Endothelial cell of umbilical vein (primary cell): ENCODE measurements around the gene COLGALT1. TPM values are rescaled to one million over a fixed set of nuclear protein-coding genes. Genes with fewer than 3 reads are reported as not detected.
"Not testable (repeated sequence)": the region's sequence is repeated elsewhere in the genome, so short reads cannot be mapped to it uniquely, and the experiment has no call there.

ENCODE experiments used
- BruUV-seq: library from RNA; stranded (reverse); fragments of 400-500 nt; replicated peaks from 2 replicates; lab custom pipeline; 2021; lab: Mats Ljungman, UMichigan
- CTCF ChIA-PET: fragments of 300-600, 350-600 bp; sonication (Branson Sonifier 250); formaldehyde crosslinking; loops from one replicate; lab custom pipeline; 2021; ENCODE audit warnings: antibody characterized with exemption, inconsistent platforms; lab: Charles Lee
- POLR2A ChIA-PET: fragments of 300-600, 350-600 bp; sonication (Branson Sonifier 250); formaldehyde crosslinking; loops from one replicate; lab custom pipeline; 2021; ENCODE audit warnings: antibody characterized with exemption, inconsistent platforms; lab: Charles Lee
- DNase-seq: peaks from one replicate; pipeline ENCODE4 v3.0.0-alpha.2; 2011; ENCODE audit warnings: low read depth, low spot score
- FAIRE-seq: peaks from 2 replicates; lab custom pipeline; 2011; peaks lifted over from hg19 to GRCh38; lab: Jason Lieb, UNC
- H2AFZ ChIP-seq: 2 replicates; pipeline ENCODE4 v1.6.0; 2012; ENCODE audit warnings: low read depth, low read length, control low read depth, inconsistent platforms
- H3K27ac ChIP-seq: 2 replicates; pipeline ENCODE4 v1.5.1; 2011; ENCODE audit warnings: low read depth, mild to moderate bottlenecking, control low read depth, low read length, moderate library complexity; ENCODE audit not compliant: insufficient read depth
- H3K27me3 ChIP-seq, 2 experiments: 2 replicates each; pipeline versions ENCODE4 v1.6.0 to v1.6.1; 2011; ENCODE audit warnings: low read length in 2 of 2, mixed read lengths in 1 of 2; ENCODE audit not compliant: control insufficient read depth in 2 of 2, insufficient read depth in 2 of 2
- H3K36me3 ChIP-seq, 2 experiments: 2 replicates in 1 of 2; 3 replicates in 1 of 2; pipeline ENCODE4 v1.5.1; 2011; ENCODE audit warnings: low read length in 2 of 2, mild to moderate bottlenecking in 1 of 2, moderate library complexity in 1 of 2; ENCODE audit not compliant: control insufficient read depth in 2 of 2, insufficient read depth in 2 of 2; ENCODE audit errors: extremely low read depth in 1 of 2
- H3K4me1 ChIP-seq: 3 replicates; pipeline ENCODE4 v1.5.1; 2011; ENCODE audit warnings: mild to moderate bottlenecking, low read length; ENCODE audit not compliant: control insufficient read depth, insufficient read depth; ENCODE audit errors: extremely low read depth
- H3K4me2 ChIP-seq: 2 replicates; pipeline ENCODE4 v1.6.1; 2011; ENCODE audit warnings: low read length, control low read depth, mixed read lengths; ENCODE audit not compliant: insufficient read depth
- H3K4me3 ChIP-seq, 3 experiments: fragments of 200-600 bp in 1 of 3; sonication (generic), shearing (Covaris generic) in 1 of 3; replicated peaks in 1 of 3; 2 replicates each; pipeline ENCODE4 v1.5.1; 2011 to 2016; ENCODE audit warnings: control low read depth in 3 of 3, low read length in 3 of 3, mild to moderate bottlenecking in 2 of 3, inconsistent platforms in 1 of 3, low read depth in 1 of 3, moderate library complexity in 1 of 3; ENCODE audit not compliant: insufficient read depth in 1 of 3
- H3K79me2 ChIP-seq: 2 replicates; pipeline ENCODE4 v1.6.0; 2012; ENCODE audit warnings: low read length, inconsistent platforms; ENCODE audit not compliant: control insufficient read depth, insufficient read depth
- H3K9ac ChIP-seq: replicated peaks from 2 replicates; pipeline ENCODE3; 2011; ENCODE audit warnings: low read length, control low read depth; ENCODE audit not compliant: insufficient read depth; ENCODE audit errors: extremely low read depth
- H3K9me1 ChIP-seq: replicated peaks from 3 replicates; pipeline ENCODE4 v1.6.0; 2011; ENCODE audit warnings: mild to moderate bottlenecking, low read length; ENCODE audit not compliant: control insufficient read depth, insufficient read depth; ENCODE audit errors: extremely low read depth
- H3K9me3 ChIP-seq: replicated peaks from 2 replicates; pipeline ENCODE4 v1.5.1; 2012; ENCODE audit warnings: low read length, inconsistent platforms; ENCODE audit not compliant: control insufficient read depth, insufficient read depth
- H4K20me1 ChIP-seq: replicated peaks from 2 replicates; pipeline ENCODE3; 2011; ENCODE audit warnings: mild to moderate bottlenecking, low read length; ENCODE audit not compliant: control insufficient read depth, insufficient read depth; ENCODE audit errors: extremely low read depth
- CTCF ChIP-seq, 2 donors: IDR thresholded peaks; 1 replicate in 1 of 2; 2 replicates in 1 of 2; pipeline ENCODE4 v1.5.1; 2011; ENCODE audit warnings: low read length in 2 of 2, mild to moderate bottlenecking in 2 of 2, moderate library complexity in 2 of 2, control low read depth in 1 of 2, inconsistent platforms in 1 of 2, low read depth in 1 of 2; ENCODE audit not compliant: insufficient read depth in 1 of 2; ENCODE audit errors: extremely low read depth in 1 of 2
- EZH2 ChIP-seq: IDR thresholded peaks from 2 replicates; pipeline ENCODE4 v1.6.1; 2012; ENCODE audit warnings: borderline replicate concordance, low read depth, mild to moderate bottlenecking, moderate library complexity, low read length, inconsistent platforms; ENCODE audit not compliant: severe bottlenecking
- FOS ChIP-seq: IDR thresholded peaks from 2 replicates; pipeline ENCODE4 v1.6.1; 2011; ENCODE audit warnings: mild to moderate bottlenecking, low read length, moderate library complexity, borderline replicate concordance; ENCODE audit not compliant: insufficient read depth
- GATA2 ChIP-seq: IDR thresholded peaks from 2 replicates; pipeline ENCODE4 v1.7.0; 2011; ENCODE audit warnings: low read depth, mild to moderate bottlenecking, moderate library complexity, mixed read lengths, low read length; ENCODE audit not compliant: insufficient read length, insufficient read depth
- JUN ChIP-seq: IDR thresholded peaks from 2 replicates; pipeline ENCODE4 v1.6.1; 2011; ENCODE audit warnings: borderline replicate concordance, low read depth; ENCODE audit not compliant: insufficient read length, insufficient read depth
- MYC ChIP-seq: IDR thresholded peaks from one replicate; pipeline ENCODE4 v1.6.1; 2011; ENCODE audit warnings: mild to moderate bottlenecking, low read depth, low read length
- POLR2A ChIP-seq: IDR thresholded peaks from 2 replicates; pipeline ENCODE4 v1.6.1; 2012; ENCODE audit warnings: low read depth, mild to moderate bottlenecking, control low read depth, low read length
- POLR2AphosphoS5 ChIP-seq: IDR thresholded peaks from 2 replicates; pipeline ENCODE4 v1.6.1; 2012; ENCODE audit warnings: low read depth, mild to moderate bottlenecking, control low read depth, low read length, moderate library complexity; ENCODE audit not compliant: insufficient read depth
- dilution Hi-C: fragments of 300-500 bp; cut with MboI; formaldehyde crosslinking; loops from one replicate; pipeline ENCODE4 v1.15.0; 2019; ENCODE audit warnings: low sequenced_read_pairs; ENCODE audit not compliant: extremely low pct_ligation_motif_present
- intact Hi-C: fragments of 100-400 bp; cut with micrococcal nuclease; formaldehyde crosslinking; loops from one replicate; pipeline ENCODE4 v1.10.0; 2022
- polyA plus RNA-seq, 4 experiments: library from polyadenylated mRNA; depleted of rRNA in 3 of 4; stranded (reverse) in 3 of 4; unstranded in 1 of 4; fragments of >200 nt; gene quantifications; 2 replicates each; pipeline versions ENCODE4 v1.2.1 to v1.2.3, GENCODE V29; 2011 to 2012; ENCODE audit warnings: missing spikeins in 1 of 4
- total RNA-seq: library from RNA; stranded (reverse); gene quantifications from 2 replicates; pipeline ENCODE4 v1.2.3, GENCODE V29; 2021
- TF ChIP-seq, protein P1 (sequence below): IDR thresholded peaks from 2 replicates; pipeline ENCODE4 v1.6.1; 2011; ENCODE audit not compliant: insufficient read depth, insufficient read length

The COLGALT1 gene
- total and polyA plus RNA-seq, 2 donors (not counting 3 experiments of a cell fraction or from before 2014, with no cell fraction given): 263 to 355 TPM

- Histone ChIP-seq H3K9me1 (no peaks in the 10 kb centered on the region), H2AFZ (no peak overlapping the region), H3K9me3 (no peaks in the 10 kb centered on the region), H3K36me3 (peaks cover 10 to 32% of the 10 kb centered on the region in 2 experiments), H3K27me3 (no peaks in the 10 kb centered on the region), H3K4me3 (no peak overlapping the region), H3K4me1 (no peaks in the 10 kb centered on the region), H3K79me2 (no peaks in the 10 kb centered on the region), H3K4me2 (no peak overlapping the region), H3K9ac (no peak overlapping the region), H3K27ac (no peak overlapping the region), H4K20me1 (no peaks in the 10 kb centered on the region)
- FAIRE-seq (no peak), DNase-seq (no peak)
- ChIA-PET CTCF (interaction anchor here (1.3 kb wide), 3 partner anchors 11 to 182 kb away, joined by 4 to 6 read pairs (median 5); no protein-coding TSS in a partner anchor), POLR2A (interaction anchor here (0.6 kb wide), 1 partner anchor 21 kb away, joined by 5 read pairs; no protein-coding TSS in a partner anchor)
- intact Hi-C loops: no loop called here
- TF ChIP-seq POLR2A (no peak), POLR2AphosphoS5 (no peak), GATA2 (no peak), EZH2 (no peak), JUN (no peak), CTCF (IDR thresholded peaks at IDR 0.05; ENCODE audit: extremely low read depth in 1 of 2, insufficient read depth in 1 of 2, low read depth in 1 of 2, low read length in 2 of 2) (no peak), MYC (no peak), FOS (no peak)
- TF ChIP-seq, protein P1, sequence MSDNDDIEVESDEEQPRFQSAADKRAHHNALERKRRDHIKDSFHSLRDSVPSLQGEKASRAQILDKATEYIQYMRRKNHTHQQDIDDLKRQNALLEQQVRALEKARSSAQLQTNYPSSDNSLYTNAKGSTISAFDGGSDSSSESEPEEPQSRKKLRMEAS: no peak
- BruUV-seq: no TSS peak
- dilution Hi-C loops: no loop called here
Observed at GRCh38 chr19:17584132-17584531, 28.7 kb downstream of the COLGALT1 start.

- POLR2A ChIA-PET: interaction anchor here (0.6 kb wide), 1 partner anchor 83 kb away, joined by 6 read pairs; no protein-coding TSS in a partner anchor
Observed at GRCh38 chr19:17585395-17585794, 29.9 kb downstream of the COLGALT1 start.

More at GRCh38 chr19:17585395-17585794, 29.9 kb downstream of the COLGALT1 start:
- H3K9me1 ChIP-seq, H2AFZ ChIP-seq, H3K27ac ChIP-seq, BruUV-seq, DNase-seq, intact Hi-C loops, dilution Hi-C loops, H3K4me1 ChIP-seq, H3K79me2 ChIP-seq, H3K9me3 ChIP-seq, H4K20me1 ChIP-seq, H3K9ac ChIP-seq, FAIRE-seq, H3K4me2 ChIP-seq, H3K27me3 ChIP-seq, H3K4me3 ChIP-seq: not testable (repeated sequence)
- peaks cover 10 to 21% of the 10 kb centered on the region in 2 experiments for H3K36me3 ChIP-seq
- CTCF ChIA-PET: interaction anchor here (1.1 to 1.3 kb wide), 3 partner anchors 12 to 181 kb away, joined by 5 to 6 read pairs (median 5); no protein-coding TSS in a partner anchor
